Neural cell (in vitro differentiated cells): ENCODE data around the gene SCN8A. TPM values are rescaled to one million over a fixed set of nuclear protein-coding genes. Genes with fewer than 3 reads are reported as not detected.

Experiments used
- H2AFZ ChIP-seq: fragments of 200-600, 300-800 bp; sonication (generic), shearing (Covaris generic); 2 replicates; pipeline ENCODE4 v1.6.0; 2014; ENCODE audit warnings: low read depth, mild to moderate bottlenecking, antibody characterized with exemption, low read length, moderate library complexity
- H3F3A ChIP-seq: fragments of 200-600 bp; shearing (Covaris generic); 2 replicates; pipeline ENCODE4 v1.6.1; 2016; ENCODE audit warnings: mild to moderate bottlenecking, moderate library complexity, mixed read lengths, antibody characterized with exemption, low read length; ENCODE audit not compliant: insufficient read depth, poor library complexity, severe bottlenecking
- H3K27ac ChIP-seq: fragments of 200-600, 300-800 bp; sonication (generic), shearing (Covaris generic); 2 replicates; pipeline ENCODE4 v1.5.1; 2014; ENCODE audit warnings: mild to moderate bottlenecking, low read length, moderate library complexity
- H3K27me3 ChIP-seq: fragments of 300-800, 200-600 bp; sonication (generic), shearing (Covaris generic); 2 replicates; pipeline ENCODE4 v1.6.0; 2014; ENCODE audit warnings: mild to moderate bottlenecking, low read depth, low read length, moderate library complexity; ENCODE audit not compliant: insufficient read depth
- H3K36me3 ChIP-seq: fragments of 300-800, 200-600 bp; sonication (generic), shearing (Covaris generic); 2 replicates; pipeline ENCODE4 v1.5.1; 2014; ENCODE audit warnings: mild to moderate bottlenecking, antibody characterized with exemption, low read length, moderate library complexity; ENCODE audit not compliant: insufficient read depth
- H3K4me2 ChIP-seq: fragments of 300-800, 200-600 bp; sonication (generic), shearing (Covaris generic); 2 replicates; pipeline ENCODE4 v1.6.0; 2014; ENCODE audit warnings: mild to moderate bottlenecking, low read length
- H3K4me3 ChIP-seq: fragments of 300-800, 200-600 bp; sonication (generic), shearing (Covaris generic); 2 replicates; pipeline ENCODE4 v1.5.1; 2014; ENCODE audit warnings: mild to moderate bottlenecking, low read length, moderate library complexity
- H3K79me2 ChIP-seq: fragments of 200-600 bp; shearing (Covaris generic); replicated peaks from 2 replicates; pipeline ENCODE4 v1.6.0; 2014; ENCODE audit warnings: mild to moderate bottlenecking, low read length, moderate library complexity; ENCODE audit not compliant: insufficient read depth
- H3K9ac ChIP-seq: fragments of 300-800, 200-600 bp; sonication (generic), shearing (Covaris generic); 2 replicates; pipeline ENCODE4 v1.6.1; 2016; ENCODE audit warnings: mild to moderate bottlenecking, low read length, mixed read lengths
- H3K9me2 ChIP-seq: fragments of 200-600 bp; shearing (Covaris generic); 2 replicates; pipeline ENCODE4 v1.6.1; 2016; ENCODE audit warnings: mild to moderate bottlenecking, low read length, mixed read lengths; ENCODE audit not compliant: insufficient read depth
- H3K9me3 ChIP-seq: fragments of 200-600, 300-800 bp; sonication (generic), shearing (Covaris generic); 2 replicates; pipeline ENCODE4 v1.6.1; 2016; ENCODE audit warnings: mild to moderate bottlenecking, mixed run types, low read length, moderate library complexity, mixed read lengths
- H4K20me1 ChIP-seq: fragments of 200-600 bp; shearing (Covaris generic); 2 replicates; pipeline ENCODE4 v1.6.1; 2016; ENCODE audit warnings: mild to moderate bottlenecking, mixed run types; ENCODE audit not compliant: insufficient read depth
- CTCF ChIP-seq: fragments of 450-650 bp; IDR thresholded peaks from 2 replicates; pipeline ENCODE4 v1.5.1; 2014; ENCODE audit warnings: antibody characterized with exemption, mild to moderate bottlenecking, moderate library complexity; ENCODE audit not compliant: poor library complexity, severe bottlenecking
- EP300 ChIP-seq: fragments of 450-650 bp; conservative IDR thresholded peaks from 2 replicates; pipeline ENCODE4 v1.6.1; 2014; ENCODE audit warnings: antibody characterized with exemption, mild to moderate bottlenecking, moderate library complexity; ENCODE audit not compliant: poor library complexity, severe bottlenecking
- EZH2 ChIP-seq: fragments of 200-600, 300-800 bp; shearing (Covaris generic), sonication (generic); IDR thresholded peaks from 2 replicates; pipeline ENCODE4 v1.6.1; 2014; ENCODE audit warnings: antibody characterized with exemption, low read length, borderline replicate concordance, mild to moderate bottlenecking; ENCODE audit not compliant: insufficient read depth, poor library complexity, severe bottlenecking
- MXI1 ChIP-seq: fragments of 450-650 bp; conservative IDR thresholded peaks from 2 replicates; pipeline ENCODE4 v1.6.1; 2014; ENCODE audit warnings: antibody characterized with exemption, mild to moderate bottlenecking; ENCODE audit not compliant: poor library complexity, severe bottlenecking
- POLR2AphosphoS5 ChIP-seq: IDR thresholded peaks from 2 replicates; pipeline ENCODE4 v1.6.1; 2012
- RAD21 ChIP-seq: fragments of 450-650 bp; conservative IDR thresholded peaks from 2 replicates; pipeline ENCODE4 v1.6.1; 2014; ENCODE audit warnings: antibody characterized with exemption, mild to moderate bottlenecking, moderate library complexity
- SMC3 ChIP-seq: fragments of 450-650 bp; conservative IDR thresholded peaks from 2 replicates; pipeline ENCODE4 v1.6.1; 2014; ENCODE audit warnings: antibody characterized with exemption, mild to moderate bottlenecking, moderate library complexity; ENCODE audit not compliant: poor library complexity
- TAF1 ChIP-seq: IDR thresholded peaks from 2 replicates; pipeline ENCODE4 v1.6.1; 2012; ENCODE audit warnings: low read depth
- polyA plus RNA-seq: library from polyadenylated mRNA; depleted of rRNA; stranded (reverse); fragments of >200 nt; gene quantifications from 2 replicates; pipeline ENCODE4 v1.2.3, GENCODE V29; 2014
- TF ChIP-seq, protein P1 (sequence below): IDR thresholded peaks from 2 replicates; pipeline ENCODE4 v1.6.1; 2012; ENCODE audit warnings: borderline replicate concordance

The SCN8A gene
- polyA plus RNA-seq, 1 donor from 2014 or later: 14.2 TPM

- Histone ChIP-seq H3K9me3 (no peaks in the 10 kb centered on the region), H3K4me2 (no peak overlapping the region), H3K9ac (no peak overlapping the region), H3K27me3 (no peaks in the 10 kb centered on the region), H3K79me2 (no peaks in the 10 kb centered on the region), H3K9me2 (no peaks in the 10 kb centered on the region), H3K27ac (no peak overlapping the region), H4K20me1 (no peaks in the 10 kb centered on the region), H3K4me3 (no peak overlapping the region), H3F3A (no peaks in the 10 kb centered on the region), H2AFZ (no peak overlapping the region), H3K36me3 (no peaks in the 10 kb centered on the region)
- TF ChIP-seq POLR2AphosphoS5 (no peak), CTCF (no peak), RAD21 (no peak), SMC3 (no peak), TAF1 (no peak), EZH2 (no peak), EP300 (no peak), MXI1 (no peak)
- TF ChIP-seq, protein P1, sequence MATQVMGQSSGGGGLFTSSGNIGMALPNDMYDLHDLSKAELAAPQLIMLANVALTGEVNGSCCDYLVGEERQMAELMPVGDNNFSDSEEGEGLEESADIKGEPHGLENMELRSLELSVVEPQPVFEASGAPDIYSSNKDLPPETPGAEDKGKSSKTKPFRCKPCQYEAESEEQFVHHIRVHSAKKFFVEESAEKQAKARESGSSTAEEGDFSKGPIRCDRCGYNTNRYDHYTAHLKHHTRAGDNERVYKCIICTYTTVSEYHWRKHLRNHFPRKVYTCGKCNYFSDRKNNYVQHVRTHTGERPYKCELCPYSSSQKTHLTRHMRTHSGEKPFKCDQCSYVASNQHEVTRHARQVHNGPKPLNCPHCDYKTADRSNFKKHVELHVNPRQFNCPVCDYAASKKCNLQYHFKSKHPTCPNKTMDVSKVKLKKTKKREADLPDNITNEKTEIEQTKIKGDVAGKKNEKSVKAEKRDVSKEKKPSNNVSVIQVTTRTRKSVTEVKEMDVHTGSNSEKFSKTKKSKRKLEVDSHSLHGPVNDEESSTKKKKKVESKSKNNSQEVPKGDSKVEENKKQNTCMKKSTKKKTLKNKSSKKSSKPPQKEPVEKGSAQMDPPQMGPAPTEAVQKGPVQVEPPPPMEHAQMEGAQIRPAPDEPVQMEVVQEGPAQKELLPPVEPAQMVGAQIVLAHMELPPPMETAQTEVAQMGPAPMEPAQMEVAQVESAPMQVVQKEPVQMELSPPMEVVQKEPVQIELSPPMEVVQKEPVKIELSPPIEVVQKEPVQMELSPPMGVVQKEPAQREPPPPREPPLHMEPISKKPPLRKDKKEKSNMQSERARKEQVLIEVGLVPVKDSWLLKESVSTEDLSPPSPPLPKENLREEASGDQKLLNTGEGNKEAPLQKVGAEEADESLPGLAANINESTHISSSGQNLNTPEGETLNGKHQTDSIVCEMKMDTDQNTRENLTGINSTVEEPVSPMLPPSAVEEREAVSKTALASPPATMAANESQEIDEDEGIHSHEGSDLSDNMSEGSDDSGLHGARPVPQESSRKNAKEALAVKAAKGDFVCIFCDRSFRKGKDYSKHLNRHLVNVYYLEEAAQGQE: no peak
These were observed 201.4 kb downstream of the SCN8A start for GRCh38 chr12:51792417-51792816.

GRCh38 chr12:51793201-51793600 is 202.2 kb downstream of the SCN8A start:
- no peak overlapping the region for H3K4me2 ChIP-seq
- H3K9ac ChIP-seq: no peak overlapping the region
- H3K4me3 ChIP-seq: no peak overlapping the region
- no peaks in the 10 kb centered on the region for H3K36me3 ChIP-seq
- no peaks in the 10 kb centered on the region for H3K79me2 ChIP-seq
- H4K20me1 ChIP-seq: no peaks in the 10 kb centered on the region
- no peaks in the 10 kb centered on the region for H3F3A ChIP-seq
- no peak overlapping the region for H2AFZ ChIP-seq
- TF ChIP-seq MXI1: no peak
- TF ChIP-seq CTCF: no peak
- TF ChIP-seq, protein P1: no peak
- no peak for TF ChIP-seq SMC3
- no peak for TF ChIP-seq RAD21
- no peak for TF ChIP-seq POLR2AphosphoS5
- TF ChIP-seq EP300: no peak
- TF ChIP-seq TAF1: no peak
- no peak for TF ChIP-seq EZH2
- no peaks in the 10 kb centered on the region for H3K27me3 ChIP-seq
- H3K9me3 ChIP-seq: no peaks in the 10 kb centered on the region
- no peaks in the 10 kb centered on the region for H3K9me2 ChIP-seq
- H3K27ac ChIP-seq: no peak overlapping the region
